Anterior cingulate cortex (tissue), 58 donors: ENCODE measurements around the gene LMOD2.

Experiments
- DNase-seq, 58 donors: peaks; one replicate each; lab custom pipeline; 2025; lab: John Stamatoyannopoulos, UW

Gene LMOD2

DNA sequence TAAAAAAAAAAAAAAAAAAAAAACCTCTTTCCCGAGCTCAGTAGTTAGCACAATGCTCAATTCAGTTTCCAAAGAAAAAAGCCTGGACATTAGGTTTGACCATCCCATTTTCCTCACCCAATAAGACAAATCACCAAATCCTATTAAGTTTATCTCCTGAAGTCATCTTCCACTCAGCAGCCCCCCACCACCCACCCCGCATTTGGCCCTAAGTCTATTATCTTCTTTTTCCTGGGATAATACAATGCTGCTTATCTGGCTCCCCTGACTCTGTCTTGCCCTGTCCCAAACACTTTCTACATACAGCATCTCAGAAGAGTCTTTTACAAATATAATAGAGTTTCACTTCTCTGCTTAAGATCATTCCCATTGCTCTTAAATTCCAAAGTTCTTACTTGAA lies 17.8 kb upstream of the LMOD2 start:
- no peak for DNase-seq

DNA sequence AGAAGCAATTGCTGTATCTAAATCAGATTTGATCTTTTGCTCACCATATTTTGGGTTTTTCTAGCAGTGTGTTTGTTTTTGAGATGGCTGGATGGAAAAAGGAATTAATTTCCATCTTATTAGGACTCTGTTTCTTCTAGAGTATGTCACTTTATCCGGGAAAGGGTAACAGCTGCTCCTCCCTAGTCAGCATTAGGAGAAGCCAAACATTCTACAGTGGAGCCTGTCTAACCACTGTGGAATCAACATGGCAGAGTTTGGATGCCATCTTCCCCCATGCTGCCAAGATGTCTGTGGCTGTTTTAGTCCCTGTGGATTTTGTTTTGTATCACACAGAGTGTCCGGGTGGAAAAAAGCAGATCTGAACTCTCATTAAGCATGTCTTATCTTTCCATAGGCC lies 16.0 kb upstream of the LMOD2 start:
- no peak for DNase-seq

DNA sequence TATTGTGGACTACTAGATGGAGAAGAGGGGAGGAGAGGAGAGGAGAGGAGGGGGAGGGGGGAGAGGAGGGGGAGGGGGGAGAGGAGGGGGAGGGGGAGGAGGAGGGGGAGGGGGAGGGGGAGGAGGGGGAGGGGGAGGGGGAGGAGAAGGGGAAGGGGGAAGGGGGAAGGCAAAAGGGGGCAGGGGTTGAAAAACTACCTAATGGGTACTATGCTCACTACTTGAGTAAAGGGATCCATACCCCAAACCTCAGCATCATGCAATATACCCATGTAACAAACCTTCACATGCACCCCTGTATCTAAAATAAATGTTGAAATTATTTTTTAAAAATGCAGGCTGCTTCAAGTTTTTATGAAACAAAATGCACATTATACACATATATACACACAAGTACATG lies 15.1 kb upstream of the LMOD2 start:
- no peak for DNase-seq

DNA sequence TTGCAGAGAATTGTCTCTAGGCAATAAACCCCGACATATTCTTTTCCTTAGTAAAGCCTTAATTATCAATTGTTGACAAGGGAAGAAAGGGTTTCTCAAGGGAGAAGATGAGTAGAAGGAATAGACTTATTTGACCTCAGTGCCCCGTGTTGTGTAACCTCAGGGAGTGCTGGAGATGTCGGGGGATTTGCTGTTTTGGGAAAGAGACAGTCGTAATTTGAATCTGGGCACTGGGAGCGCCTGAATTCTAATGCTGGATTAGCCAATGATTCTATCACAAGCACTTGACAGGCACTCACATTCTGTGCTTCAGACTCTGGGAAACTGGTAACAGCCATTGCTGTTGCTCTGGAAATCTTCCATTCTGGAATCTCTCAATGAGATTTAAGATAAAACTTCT lies 13.8 kb upstream of the LMOD2 start:
- DNase-seq, result no peak

DNA sequence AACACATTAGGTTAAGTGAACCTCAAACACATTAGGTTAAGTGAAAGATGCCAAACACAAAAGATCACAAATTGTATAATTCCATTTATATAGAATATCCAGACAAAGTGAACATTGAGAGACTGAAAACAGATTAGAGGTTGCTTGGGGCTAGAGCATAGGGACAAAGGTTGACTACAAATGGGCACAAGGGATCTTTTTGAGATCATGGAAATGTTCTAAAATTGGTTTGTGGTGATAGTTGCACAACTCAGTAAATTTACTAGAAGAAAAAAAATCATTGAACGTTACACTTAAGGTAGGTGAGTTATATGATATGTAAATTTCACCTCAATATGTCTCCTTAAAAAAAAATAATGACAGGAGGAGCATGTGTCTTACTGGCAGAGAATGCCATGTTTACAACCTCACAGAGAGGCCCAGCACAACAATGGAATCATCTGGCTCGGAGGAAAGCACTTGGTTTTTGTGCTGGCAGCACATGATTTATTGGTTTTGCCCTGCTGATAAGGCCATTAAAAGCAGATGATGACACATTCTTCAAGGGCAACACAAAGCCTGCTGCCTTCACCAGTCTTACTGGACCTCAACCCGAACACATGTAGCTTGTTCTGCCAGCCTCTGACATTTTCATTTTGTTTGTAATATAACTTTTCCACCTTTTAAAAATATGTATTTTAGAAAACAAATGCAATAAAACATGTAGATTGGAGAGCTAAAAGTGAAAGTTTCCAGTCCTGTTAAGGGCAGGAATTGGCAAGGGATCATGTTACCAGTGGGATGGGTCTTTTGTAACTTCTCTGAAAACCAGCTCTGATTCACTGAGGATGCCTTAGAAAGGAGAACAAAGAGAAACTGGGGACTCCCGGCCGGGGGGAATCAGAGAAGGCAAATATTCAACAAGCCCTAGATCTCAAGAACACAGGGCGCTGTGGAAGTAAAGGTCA lies 11.9 kb upstream of the LMOD2 start:
- no peak for DNase-seq

DNA sequence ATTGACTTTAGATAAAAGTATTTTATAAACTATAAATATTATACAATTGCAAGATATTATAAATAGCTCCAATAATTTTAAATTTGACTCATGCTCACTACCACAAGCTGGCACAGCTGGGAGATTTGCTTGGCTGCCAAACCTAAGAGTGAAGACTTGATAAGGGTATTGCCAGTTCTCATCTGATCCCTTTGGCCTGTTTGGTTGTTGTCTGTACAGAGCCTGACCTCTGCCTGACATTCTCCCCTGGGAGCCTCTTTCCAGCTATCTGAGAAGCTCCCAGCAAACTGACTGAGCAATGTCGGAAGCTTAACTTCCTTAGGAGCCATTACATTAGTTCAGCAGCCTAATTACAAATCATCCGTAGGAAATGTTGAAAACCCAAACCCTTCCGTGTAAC lies 10.2 kb upstream of the LMOD2 start:
- DNase-seq, result no peak

DNA sequence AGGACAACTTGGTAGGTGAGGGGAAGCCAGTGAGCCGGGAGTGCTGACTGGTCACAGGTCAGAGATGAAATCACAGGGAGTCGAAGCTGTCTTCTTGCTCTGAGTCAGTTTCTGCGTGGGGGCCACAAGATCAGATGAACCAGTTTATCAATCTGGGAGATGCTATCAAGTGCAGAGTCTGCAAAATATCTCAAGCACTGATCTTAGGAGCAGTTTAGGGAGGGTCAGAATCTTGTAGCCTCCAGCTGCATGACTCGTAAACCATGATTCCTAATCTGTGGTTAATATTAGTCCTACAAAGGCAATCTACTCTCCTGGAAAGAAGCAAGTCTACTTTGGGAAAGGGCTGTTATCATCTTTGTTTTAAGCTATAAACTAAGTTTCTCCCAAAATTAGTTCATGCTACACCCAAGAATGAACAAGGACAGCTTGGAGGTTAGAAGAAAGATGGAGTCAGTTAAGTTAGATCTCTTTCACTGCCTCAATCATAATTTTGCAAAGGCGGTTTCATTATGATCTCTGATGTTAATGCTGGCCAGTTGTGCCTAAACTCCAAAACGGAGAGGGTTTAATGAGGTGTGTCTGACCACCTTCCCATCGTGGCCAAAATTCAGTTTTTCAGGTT lies 8.4 kb upstream of the LMOD2 start:
- DNase-seq, result no peak

DNA sequence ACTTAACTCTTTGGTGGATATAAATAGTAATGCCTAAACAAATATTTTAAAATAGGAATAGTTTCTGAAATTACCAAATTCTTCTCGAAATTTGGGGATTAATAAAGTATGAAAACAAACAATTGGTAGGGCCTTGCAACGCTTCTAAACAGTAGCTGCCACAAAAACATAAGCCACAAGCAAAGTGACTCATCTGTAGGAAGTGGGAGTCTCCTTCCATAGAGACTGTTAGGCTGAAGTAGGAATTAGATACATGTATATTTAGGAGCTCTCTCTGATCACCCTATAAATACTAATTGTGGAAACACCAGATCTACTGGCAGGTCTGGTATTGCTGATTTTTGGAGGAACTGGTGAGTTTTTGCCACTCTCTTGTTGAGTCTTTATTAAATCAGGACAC lies 5.7 kb upstream of the LMOD2 start:
- DNase-seq, result no peak

DNA sequence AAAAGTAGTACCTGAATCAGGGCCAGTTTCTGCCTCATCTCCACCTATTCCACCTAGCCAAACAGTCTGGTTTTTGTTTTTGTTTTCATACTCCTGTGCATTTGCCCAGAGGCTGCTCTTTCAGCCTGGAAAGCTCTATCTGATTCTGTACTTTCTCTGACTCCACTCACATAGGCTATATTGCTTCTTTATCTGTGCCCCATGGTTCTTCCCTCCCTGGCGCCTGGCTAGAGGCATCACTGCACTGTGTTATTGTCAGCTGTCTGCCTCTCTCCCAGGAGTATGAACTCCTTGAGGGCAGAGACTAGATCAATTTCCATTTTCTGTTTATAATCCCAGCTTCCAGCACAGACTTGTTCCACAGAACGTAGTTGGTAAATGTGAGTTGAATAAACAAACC lies 5.1 kb upstream of the LMOD2 start:
- no peak for DNase-seq

DNA sequence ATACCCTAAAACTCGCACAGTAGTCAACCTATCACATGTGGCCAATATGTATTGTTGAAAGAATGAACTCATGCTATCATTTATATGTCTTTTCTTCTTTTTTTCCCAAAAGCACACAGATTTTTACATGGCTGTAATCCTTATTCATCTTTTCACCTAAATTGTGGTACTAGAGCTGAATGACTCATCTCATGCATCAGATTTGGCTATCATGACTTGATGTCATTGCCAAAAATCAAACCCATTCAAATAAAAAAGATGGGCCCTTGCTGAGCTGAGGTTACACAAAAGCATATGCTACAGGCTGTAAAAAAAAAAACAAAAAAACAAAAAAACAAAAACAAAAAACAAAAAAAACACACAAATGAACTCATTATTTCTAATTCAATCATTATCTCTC lies 3.3 kb upstream of the LMOD2 start:
- DNase-seq, result no peak

DNA sequence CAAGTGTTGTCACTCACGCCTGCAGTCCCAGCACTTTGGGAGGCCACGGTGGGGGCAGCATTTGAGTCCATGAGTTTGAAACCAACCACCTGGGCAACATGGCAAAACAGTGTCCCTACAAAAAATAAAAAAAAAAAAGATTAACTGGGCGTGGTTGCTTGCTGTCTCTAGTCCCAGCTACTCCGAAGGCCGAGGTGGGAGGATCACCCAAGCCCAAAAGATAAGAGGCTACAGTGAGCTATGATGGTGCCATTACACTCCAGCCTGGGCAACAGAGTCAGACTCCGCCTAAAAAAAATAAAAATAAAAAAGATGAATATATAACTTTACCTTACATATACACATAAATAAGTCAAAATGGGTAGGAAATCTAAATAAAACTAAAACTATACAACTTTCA lies 2.5 kb upstream of the LMOD2 start:
- no peak for DNase-seq

DNA sequence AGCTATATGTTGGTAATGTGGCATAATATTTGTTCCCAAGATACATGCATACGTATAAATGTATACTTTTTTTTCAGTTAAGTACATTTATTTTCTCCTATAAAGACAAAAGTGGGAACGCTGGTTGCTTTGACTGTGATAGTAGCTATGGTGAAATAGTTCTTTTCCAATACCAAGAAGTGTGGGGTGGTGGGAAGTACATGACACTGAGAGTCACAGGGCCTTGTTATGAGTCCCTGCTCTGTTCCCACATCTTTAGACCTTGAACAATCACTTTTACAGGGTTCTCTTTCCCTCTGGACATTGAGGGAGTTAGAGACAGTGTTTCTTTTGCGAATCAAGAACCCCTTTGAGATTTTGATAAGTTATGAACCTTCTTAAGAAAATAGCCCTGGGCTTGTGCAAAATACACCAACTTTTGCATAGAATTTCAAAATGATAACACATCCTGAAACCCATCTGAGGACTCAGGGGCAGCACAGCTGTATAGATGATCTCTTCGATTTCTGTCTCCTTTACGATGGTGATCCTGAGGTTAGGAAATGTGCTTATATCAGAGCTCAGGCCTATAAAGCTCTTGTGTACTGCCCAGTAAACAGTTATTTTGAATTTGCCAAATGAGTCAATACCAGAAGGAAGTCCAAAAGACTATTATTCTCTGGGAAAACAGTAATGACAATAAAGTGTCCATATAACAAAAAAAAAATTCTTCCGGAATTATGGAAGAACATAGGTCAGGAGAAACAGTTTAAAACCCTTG lies 1.1 kb downstream of the LMOD2 start:
- no peak for DNase-seq

DNA sequence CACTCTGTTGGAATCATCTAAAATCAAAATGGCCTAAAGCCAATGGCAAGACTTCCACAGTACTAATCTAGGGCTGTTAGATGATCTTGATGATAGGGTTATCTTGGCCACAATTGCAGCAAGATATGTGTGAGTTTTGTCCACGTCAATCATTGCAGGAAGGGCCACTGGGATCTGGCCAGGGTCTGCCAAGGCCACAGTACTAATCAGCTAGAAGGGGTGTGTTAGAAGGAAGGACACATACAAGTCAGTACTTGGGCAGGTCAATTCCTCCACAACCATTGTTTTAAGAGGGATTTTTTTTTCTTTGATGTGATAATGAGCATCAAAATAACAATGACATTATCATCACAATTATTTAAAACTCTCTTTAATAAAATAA lies 1.6 kb downstream of the LMOD2 start:
- no peak for DNase-seq

DNA sequence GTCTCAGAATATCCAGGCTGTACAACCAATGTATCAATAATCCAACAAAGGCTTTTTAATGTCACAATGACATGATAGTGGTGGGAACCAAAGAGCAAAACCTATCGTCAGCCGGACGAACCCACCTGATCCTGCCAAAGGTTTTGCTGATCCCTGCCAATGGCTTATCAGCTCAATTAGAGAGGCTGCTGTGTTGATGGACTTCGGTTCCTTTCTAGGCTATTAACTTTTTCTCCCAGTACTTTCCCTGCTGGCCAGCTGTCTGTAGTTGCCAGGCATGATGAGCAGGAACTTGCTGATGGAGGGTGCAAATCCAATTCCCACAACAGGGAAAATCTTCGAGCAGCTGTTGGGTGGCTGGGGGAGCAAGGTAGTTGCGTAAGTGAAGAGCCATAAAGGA lies 2.4 kb downstream of the LMOD2 start:
- DNase-seq, result no peak

DNA sequence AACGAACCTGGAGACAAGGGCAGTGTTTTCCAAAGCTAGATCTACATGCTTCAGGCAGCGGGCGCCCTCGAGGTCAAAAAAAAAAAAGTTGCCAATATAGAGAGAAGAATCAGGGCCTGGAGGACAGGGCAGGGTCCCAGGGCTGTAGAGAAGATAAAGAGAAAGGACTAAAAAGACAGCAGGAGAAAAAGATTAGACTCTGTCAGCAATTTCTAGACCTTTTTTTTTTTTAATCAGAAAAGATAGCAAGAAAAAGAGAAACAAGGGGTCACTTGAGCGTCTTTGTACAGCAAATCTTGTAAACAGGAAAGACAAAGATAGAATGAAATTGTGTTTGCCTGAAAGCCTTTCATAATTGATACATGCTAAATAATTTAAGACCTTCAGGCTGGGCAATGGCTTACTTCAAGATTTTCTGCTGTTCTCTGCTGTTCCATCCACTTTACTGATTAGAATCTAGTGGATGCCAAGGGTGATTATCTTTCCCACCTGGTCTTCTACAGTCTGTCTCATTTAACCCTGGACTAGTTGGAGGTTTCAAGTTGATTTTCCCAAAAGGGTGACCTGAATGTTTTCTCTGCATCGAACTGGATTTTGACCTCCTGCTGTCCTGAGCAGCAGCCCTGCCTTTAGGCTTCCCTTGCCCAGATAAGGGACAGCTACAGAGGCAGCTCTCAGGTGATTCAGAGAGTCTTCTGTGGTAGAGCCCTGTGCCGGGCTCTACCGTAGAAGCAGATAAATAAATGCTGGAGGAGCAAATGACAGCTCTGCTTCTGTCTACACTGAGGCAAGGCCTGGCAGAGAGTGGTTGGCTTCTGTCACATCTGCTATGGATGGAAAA lies 5.1 kb downstream of the LMOD2 start:
- DNase-seq, result no peak

DNA sequence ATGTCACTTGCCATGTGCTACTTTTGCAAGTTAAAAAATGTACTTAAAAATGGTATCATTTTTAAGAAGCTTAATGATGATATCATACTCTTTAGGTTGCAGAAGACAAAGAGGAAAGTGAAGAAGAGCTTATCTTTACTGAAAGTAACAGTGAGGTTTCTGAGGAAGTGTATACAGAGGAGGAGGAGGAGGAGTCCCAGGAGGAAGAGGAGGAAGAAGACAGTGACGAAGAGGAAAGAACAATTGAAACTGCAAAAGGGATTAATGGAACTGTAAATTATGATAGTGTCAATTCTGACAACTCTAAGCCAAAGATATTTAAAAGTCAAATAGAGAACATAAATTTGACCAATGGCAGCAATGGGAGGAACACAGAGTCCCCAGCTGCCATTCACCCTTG lies 6.1 kb downstream of the LMOD2 start:
- no peak for DNase-seq

DNA sequence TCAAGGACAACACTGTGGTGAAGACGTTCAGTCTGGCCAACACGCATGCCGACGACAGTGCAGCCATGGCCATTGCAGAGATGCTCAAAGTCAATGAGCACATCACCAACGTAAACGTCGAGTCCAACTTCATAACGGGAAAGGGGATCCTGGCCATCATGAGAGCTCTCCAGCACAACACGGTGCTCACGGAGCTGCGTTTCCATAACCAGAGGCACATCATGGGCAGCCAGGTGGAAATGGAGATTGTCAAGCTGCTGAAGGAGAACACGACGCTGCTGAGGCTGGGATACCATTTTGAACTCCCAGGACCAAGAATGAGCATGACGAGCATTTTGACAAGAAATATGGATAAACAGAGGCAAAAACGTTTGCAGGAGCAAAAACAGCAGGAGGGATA lies 6.6 kb downstream of the LMOD2 start:
- no peak for DNase-seq

DNA sequence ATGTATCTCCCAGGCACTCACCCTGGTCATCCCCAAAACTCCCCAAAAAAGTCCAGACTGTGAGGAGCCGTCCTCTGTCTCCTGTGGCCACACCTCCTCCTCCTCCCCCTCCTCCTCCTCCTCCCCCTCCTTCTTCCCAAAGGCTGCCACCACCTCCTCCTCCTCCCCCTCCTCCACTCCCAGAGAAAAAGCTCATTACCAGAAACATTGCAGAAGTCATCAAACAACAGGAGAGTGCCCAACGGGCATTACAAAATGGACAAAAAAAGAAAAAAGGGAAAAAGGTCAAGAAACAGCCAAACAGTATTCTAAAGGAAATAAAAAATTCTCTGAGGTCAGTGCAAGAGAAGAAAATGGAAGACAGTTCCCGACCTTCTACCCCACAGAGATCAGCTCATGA lies 7.1 kb downstream of the LMOD2 start:
- no peak for DNase-seq

DNA sequence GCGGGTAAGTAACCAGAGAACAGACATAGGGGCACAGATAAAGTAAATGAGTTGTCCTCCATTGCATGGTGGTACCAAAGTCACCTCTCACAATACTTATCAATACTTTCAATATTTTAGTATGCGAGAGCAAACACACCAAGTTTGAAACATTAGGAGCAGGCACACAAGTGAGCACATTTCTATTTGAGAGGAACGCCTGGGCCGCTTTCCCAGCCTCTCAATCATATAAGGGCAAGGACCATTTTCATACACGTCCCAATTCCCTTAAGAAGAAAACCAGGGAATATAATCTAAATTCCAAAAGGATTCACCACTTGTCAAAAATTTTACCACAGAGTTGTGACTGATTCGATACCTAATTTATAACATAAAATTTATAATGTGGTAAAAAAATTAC lies 7.5 kb downstream of the LMOD2 start:
- no peak for DNase-seq

DNA sequence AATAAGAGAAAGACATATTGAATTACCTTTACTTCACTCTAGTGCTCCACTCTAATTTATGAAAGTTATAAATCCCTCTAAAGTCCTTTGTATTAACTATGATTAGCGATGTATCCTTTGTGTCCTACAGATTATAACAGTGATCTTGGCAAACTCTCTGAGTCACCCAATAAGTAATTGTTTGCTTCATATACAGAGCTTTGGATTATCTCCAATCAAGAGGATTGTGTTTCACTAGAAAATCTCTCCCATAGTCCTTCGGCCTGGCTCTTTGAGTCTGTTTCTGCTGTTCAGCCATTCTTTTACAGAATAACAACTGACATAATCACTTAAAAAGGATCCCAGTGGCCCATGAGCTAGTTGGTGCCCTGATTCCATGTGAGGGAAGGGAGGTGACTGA lies 9.5 kb downstream of the LMOD2 start:
- DNase-seq, result no peak

DNA sequence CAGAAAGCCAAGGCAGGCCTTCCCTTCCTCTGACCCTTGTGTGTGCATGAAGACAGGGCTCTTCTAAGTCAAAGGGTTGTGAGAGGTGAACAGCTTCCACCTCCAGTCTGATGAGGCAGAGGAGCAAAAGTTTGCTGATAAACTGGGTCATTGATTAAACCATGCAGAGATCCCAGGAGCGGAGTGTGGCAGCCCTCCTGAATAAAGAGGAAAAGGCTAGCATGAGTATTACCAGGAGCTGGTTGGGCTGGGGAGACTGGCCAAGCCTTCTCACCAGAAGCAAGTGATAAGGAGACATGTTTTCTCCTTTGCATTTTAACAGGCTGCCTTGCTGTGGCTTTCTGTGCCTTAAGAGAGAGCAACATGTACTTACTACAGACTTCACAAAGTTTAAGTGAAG lies 10.2 kb downstream of the LMOD2 start:
- no peak for DNase-seq
